GM18519 (cell line): ENCODE results near the gene LTO1.

ENCODE experiments used
- ATAC-seq: cut with Tn5 transposase; IDR thresholded peaks from one replicate; pipeline ENCODE4 v1.9.1; 2021; ENCODE audit warnings: mild to moderate bottlenecking, moderate library complexity; ENCODE audit not compliant: unreplicated experiment, low FRiP score

LTO1 gene, protein sequence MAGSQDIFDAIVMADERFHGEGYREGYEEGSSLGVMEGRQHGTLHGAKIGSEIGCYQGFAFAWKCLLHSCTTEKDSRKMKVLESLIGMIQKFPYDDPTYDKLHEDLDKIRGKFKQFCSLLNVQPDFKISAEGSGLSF

DNA sequence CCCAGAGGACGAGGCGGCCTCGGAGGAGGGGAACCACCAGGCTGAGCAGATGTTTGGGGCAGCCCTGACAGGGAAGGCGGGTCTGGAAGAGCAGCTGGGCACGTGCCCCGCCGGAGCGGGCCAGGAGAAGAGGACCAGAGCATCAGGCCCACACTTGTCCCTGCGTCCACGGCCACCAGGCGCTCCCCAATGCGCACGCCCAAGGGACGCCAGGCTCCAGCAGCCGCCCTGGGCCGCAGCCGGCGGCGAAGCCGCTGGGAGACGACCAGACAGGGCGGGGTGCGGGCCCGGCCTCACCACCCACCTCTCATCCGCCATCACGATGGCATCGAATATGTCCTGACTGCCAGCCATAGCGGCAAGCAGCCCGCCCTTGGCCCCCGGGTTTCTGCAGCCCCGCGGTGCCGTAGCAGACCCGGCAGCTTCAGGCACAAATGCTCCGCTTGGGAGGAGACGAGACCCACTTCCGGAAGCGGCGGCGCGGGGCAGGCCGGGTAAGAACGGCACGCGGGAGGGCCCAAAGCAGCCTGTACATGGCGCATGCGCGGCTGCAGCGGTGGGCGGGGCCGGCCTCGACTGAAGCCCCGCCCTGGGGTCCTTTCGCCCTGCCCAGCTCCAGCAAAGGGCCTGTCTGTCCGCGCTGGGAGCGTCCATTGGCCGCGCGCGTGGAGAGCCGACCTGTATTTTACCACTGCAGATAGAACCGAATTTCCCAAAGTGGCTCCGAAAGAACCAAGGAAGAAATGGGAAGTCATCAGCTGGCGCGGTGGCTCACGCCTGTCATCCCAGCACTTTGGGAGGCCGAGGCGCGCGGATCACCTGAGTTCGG is at the start of gene LTO1:
LTO1 (minus strand) TSS at position 468 of the 829 bp plus-strand sequence; CDS start at position 354, 114 bp downstream.
- peak; percentile 66 for ATAC-seq

GRCh38 chr11:69721745-69722144 is 46.6 kb upstream of the LTO1 start:
- no peak for ATAC-seq

GRCh38 chr11:69721106-69721505 is 46.0 kb upstream of the LTO1 start:
- no peak for ATAC-seq

GRCh38 chr11:69718912-69719311 is 43.8 kb upstream of the LTO1 start:
- ATAC-seq: no peak

GRCh38 chr11:69718147-69718546 is 43.0 kb upstream of the LTO1 start:
- no peak for ATAC-seq

GRCh38 chr11:69716891-69717747 is 42.0 kb upstream of the LTO1 start:
- ATAC-seq: no peak

GRCh38 chr11:69716099-69716498 is 40.9 kb upstream of the LTO1 start:
- no peak for ATAC-seq

DNA sequence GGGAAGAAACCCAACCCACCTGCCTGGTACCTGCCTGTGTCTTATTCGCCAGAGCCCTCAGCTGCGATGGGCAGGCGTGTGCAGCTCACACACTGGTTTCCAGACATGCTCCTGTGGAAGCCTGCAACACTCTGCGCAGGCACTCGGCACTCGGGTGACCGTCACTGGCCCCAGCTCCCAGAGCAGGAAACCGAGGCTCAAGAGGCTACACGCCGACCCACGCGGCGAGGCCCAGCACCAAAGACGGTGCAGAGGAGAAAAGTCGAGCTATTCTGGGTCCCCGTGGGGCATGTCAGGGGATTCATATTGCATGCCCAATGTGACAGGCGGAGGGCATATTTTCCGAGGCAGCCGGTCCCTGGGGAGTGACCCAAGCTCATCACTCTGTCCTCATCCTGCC is 40.3 kb upstream of the LTO1 start:
- ATAC-seq: no peak

- ATAC-seq: no peak
Observed at GRCh38 chr11:69711822-69712801, 37.0 kb upstream of the LTO1 start.

- no peak for ATAC-seq
Observed at GRCh38 chr11:69708736-69709401, 33.7 kb upstream of the LTO1 start.

DNA sequence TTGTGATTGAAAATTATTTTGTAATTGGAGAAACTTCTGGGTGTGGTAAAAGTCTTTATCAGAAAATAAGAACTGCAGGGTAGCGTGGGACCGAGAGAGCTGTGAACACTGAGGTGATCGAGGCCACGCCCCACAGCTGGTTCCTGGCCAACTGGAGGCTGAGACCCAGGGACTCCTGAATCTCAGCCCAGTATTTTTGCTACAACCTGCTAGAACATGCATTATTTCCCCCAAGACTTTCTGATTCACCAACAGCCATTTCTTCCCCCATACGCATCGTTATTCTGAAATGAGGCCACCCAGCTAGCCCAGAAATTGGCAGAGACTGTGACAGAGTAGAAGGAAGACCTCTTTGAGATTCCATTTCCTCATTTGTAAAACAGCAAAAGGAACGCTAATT is 32.0 kb upstream of the LTO1 start:
- ATAC-seq: no peak

- no peak for ATAC-seq
Observed at GRCh38 chr11:69705901-69706787, 31.0 kb upstream of the LTO1 start.

DNA sequence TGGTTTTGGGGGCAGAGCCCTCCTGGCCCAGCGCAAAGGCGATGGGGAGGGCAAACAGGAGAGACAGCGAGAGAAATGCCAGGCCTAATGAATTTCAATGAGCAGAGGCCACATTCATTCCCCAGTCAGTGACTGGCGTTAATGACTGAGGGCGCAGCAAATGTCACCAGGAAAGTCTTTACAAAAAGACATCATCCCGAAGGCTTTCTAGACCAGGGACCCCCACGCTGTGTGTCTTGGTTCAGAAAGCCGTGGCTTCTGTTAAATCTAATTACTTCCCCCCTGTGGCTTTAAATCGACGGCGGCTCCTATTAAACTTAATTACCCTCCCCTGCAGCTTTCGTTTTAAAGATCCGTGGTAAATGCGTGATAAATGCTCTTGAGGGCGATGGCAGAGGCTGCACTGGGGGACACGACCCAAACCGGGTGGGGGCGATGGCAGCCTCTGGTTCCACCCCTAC is 30.2 kb upstream of the LTO1 start:
- ATAC-seq: no peak

GRCh38 chr11:69704508-69705253 is 29.5 kb upstream of the LTO1 start:
- no peak for ATAC-seq

DNA sequence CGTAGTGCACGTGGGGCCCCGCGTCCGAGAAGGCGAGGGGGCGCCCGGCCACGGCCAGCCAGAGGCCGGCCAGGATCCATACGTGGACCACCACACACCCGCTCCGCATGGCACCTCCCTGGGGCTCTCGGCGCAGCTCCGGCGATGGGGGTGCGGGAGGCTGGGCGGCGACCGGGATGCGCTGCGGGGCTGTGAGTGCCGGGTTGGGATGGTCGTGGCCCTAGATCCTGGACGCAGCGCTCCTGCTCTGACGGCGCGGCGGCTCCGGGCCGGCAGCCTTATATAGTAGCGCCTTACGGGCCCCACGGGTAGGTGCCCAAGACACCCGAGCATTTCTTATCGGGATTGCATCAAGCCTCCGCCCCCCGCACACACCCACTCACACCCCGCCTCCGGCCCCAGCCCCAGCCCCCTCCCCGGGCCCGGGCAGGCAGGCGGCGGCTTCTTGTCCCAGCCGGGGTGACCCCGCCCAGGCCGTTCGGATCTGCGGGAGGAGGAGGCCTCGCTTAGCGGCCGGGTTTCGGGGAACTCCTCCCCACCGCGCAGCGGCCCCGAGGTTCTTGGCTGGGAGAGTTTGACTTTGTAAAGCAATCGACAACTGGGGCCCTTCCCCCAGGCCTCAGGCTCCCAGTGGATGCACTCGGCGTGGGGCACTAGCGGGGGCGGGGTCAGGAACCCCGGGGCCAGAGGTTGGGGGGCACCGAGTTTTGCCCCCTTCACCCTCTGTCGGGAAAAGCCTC is 28.8 kb upstream of the LTO1 start, which contains the start of gene FGF19:
FGF19 (minus strand) TSS at position 255 of the 740 bp plus-strand sequence; CDS start at position 109, 146 bp downstream.
- no peak for ATAC-seq

DNA sequence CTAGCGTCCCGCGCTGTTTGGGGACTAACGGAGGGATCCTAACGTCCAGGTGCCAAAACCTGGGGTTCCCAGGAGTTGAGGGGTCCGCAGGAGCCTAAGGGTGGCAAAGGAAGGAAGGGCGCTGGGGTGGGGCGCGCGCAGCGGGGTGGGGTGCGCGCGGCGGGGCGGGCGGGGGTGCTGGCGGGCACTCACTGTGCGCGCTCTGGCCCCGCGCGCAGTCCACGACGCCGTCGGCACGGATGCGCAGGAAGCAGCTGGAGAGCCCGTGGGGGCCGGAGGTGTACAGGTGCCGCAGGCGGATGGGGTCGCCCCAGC is 28.3 kb upstream of the LTO1 start:
- ATAC-seq: no peak

DNA sequence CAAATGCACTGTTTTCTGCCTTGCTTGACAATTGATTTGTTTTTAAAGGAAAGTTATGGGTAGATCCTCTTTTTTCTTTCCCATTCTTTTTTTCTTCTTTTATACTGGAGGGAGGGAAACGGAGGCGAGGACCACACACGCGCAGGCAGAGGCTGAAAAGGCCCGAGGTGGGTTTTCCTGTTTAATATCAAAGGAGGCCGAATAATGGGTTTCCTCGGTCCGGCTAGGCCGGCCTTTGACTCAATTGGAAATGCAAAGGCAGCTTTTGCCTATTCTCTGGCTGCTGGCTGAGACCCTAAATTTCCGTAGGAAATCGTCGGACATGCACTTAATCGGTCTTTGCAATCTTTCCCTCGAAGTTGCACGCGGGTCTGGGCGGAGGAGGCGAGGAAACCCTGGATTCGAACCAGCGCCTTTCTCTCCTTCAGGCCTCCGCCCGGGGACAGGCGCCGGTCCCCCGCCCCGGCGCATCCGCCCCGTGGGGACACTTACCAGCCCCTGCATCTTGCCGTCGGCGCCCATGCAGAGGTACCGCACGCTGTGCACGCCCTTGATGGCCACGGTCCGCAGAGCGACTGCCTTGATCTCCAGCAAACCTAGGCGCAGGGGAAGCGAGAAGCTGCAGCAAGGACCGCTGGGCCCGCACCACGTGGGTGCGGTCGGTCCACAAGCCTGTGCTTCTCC is 27.8 kb upstream of the LTO1 start:
- ATAC-seq: no peak
